ENCODE results near the gene LRP1B.

The LRP1B gene

DNA sequence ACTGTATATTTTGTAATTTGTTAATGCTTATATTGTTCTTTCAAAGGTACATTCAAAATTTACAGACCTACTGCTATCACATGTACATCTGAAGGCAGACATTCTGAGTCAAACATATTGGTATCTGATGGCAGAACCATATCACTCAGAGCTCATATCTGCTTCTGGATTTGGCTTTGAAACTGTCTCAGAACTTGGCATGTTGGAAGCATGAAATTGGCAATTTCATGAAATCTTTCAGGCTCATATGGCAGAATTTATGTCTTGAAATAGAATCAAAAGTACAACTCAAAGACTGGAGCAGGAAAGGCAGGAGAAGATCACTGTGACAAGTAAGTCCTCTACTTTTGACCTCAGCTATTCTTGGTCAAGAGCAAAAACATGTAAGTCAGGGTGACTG lies 202.3 kb downstream of the LRP1B start:
- Histone ChIP-seq H3K27me3 (replicated peaks; ENCODE audit: control insufficient read depth, insufficient read depth, low read length) (no peaks in the 10 kb centered on the region), H3K9ac (ENCODE audit: low read length) (no peak overlapping the region), H3K36me3 (ENCODE audit: control insufficient read depth, insufficient read depth, low read length, severe bottlenecking) (no peaks in the 10 kb centered on the region), H3K4me3 (ENCODE audit: low read length) (no peak overlapping the region), H3K4me1 (ENCODE audit: control insufficient read depth, insufficient read depth, low read length) (peaks cover 14% of the 10 kb centered on the region), H3K9me3 (ENCODE audit: control insufficient read depth, low read length) (no peaks in the 10 kb centered on the region)
- no peak for DNase-seq (ENCODE audit: low read depth)

- H3K36me3 ChIP-seq (ENCODE audit: control insufficient read depth, insufficient read depth, low read length, severe bottlenecking): no peaks in the 10 kb centered on the region
- H3K9ac ChIP-seq (ENCODE audit: low read length): no peak overlapping the region
- H3K27me3 ChIP-seq (replicated peaks; ENCODE audit: control insufficient read depth, insufficient read depth, low read length): no peaks in the 10 kb centered on the region
- peak; percentile 9 for DNase-seq (ENCODE audit: low read depth)
- H3K4me3 ChIP-seq (ENCODE audit: low read length): no peak overlapping the region
- H3K9me3 ChIP-seq (ENCODE audit: control insufficient read depth, low read length): no peaks in the 10 kb centered on the region
- peaks cover 14% of the 10 kb centered on the region for H3K4me1 ChIP-seq (ENCODE audit: control insufficient read depth, insufficient read depth, low read length)
These were observed 203.3 kb downstream of the LRP1B start for GRCh38 chr2:141927536-141927935.

DNA sequence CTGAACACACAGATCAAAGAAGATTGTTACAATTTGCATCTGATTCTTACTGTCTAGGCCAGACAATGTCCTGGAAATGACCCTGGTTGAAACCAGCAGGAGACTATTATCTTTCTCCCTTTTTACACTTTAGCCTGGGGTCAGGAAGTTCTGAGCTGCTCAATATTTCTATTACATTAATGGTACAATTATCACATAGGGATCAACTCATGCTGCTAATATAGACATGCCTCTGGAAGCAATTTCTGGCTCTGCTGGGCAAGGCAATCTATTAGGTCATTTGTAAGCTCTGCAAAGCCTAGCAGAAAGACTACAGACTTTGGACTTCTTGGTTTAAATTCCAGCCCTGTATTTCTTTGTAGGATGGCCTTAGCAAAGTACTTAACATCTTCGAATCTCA lies 205.3 kb downstream of the LRP1B start:
- Histone ChIP-seq H3K27me3 (replicated peaks; ENCODE audit: control insufficient read depth, insufficient read depth, low read length) (no peaks in the 10 kb centered on the region), H3K9ac (ENCODE audit: low read length) (no peak overlapping the region), H3K4me3 (ENCODE audit: low read length) (no peak overlapping the region), H3K9me3 (ENCODE audit: control insufficient read depth, low read length) (no peaks in the 10 kb centered on the region), H3K4me1 (ENCODE audit: control insufficient read depth, insufficient read depth, low read length) (peaks cover 10% of the 10 kb centered on the region), H3K36me3 (ENCODE audit: control insufficient read depth, insufficient read depth, low read length, severe bottlenecking) (no peaks in the 10 kb centered on the region)
- DNase-seq (ENCODE audit: low read depth): no peak

GRCh38 chr2:141923657-141924056 lies 207.2 kb downstream of the LRP1B start:
- Histone ChIP-seq H3K9me3 (ENCODE audit: control insufficient read depth, low read length) (no peaks in the 10 kb centered on the region), H3K27me3 (replicated peaks; ENCODE audit: control insufficient read depth, insufficient read depth, low read length) (no peaks in the 10 kb centered on the region), H3K9ac (ENCODE audit: low read length) (no peak overlapping the region), H3K36me3 (ENCODE audit: control insufficient read depth, insufficient read depth, low read length, severe bottlenecking) (no peaks in the 10 kb centered on the region), H3K4me3 (ENCODE audit: low read length) (no peak overlapping the region), H3K4me1 (ENCODE audit: control insufficient read depth, insufficient read depth, low read length) (peaks cover 3% of the 10 kb centered on the region)
- peak; percentile 6 for DNase-seq (ENCODE audit: low read depth)

GRCh38 chr2:141911485-141912066 lies 219.2 kb downstream of the LRP1B start:
- H3K4me3 ChIP-seq (ENCODE audit: low read length): no peak overlapping the region
- peak; percentile 44 for DNase-seq (ENCODE audit: low read depth)
- H3K27me3 ChIP-seq (replicated peaks; ENCODE audit: control insufficient read depth, insufficient read depth, low read length): no peaks in the 10 kb centered on the region
- H3K36me3 ChIP-seq (ENCODE audit: control insufficient read depth, insufficient read depth, low read length, severe bottlenecking): no peaks in the 10 kb centered on the region
- H3K9ac ChIP-seq (ENCODE audit: low read length): no peak overlapping the region
- peaks cover 3% of the 10 kb centered on the region for H3K9me3 ChIP-seq (ENCODE audit: control insufficient read depth, low read length)
- no peaks in the 10 kb centered on the region for H3K4me1 ChIP-seq (ENCODE audit: control insufficient read depth, insufficient read depth, low read length)

DNA sequence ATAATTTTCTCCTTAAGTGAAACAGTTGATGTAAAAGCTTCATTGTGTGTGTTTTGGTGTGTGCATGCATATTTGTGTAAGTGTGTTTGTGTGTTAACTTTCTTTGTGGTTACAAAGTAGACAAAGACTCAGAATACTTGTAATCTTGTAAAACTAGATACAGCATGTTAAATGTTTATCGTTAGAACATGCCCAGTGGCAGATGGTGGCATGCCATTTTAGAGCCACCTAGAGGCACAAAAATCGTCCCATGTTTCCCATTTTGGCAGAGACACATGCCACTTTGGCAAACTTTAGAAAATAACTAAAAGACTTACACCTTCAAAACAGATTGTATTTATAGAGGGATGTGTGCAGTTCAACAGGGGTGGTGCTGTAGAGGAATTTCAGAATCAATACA lies 224.1 kb downstream of the LRP1B start:
- Histone ChIP-seq H3K27me3 (replicated peaks; ENCODE audit: control insufficient read depth, insufficient read depth, low read length) (no peaks in the 10 kb centered on the region), H3K36me3 (ENCODE audit: control insufficient read depth, insufficient read depth, low read length, severe bottlenecking) (no peaks in the 10 kb centered on the region), H3K4me1 (ENCODE audit: control insufficient read depth, insufficient read depth, low read length) (no peaks in the 10 kb centered on the region), H3K9ac (ENCODE audit: low read length) (no peak overlapping the region), H3K9me3 (ENCODE audit: control insufficient read depth, low read length) (no peaks in the 10 kb centered on the region), H3K4me3 (ENCODE audit: low read length) (no peak overlapping the region)
- no peak for DNase-seq (ENCODE audit: low read depth)

GRCh38 chr2:141900826-141901225 lies 230.0 kb downstream of the LRP1B start:
- H3K27me3 ChIP-seq (replicated peaks; ENCODE audit: control insufficient read depth, insufficient read depth, low read length): no peaks in the 10 kb centered on the region
- H3K9me3 ChIP-seq (ENCODE audit: control insufficient read depth, low read length): no peaks in the 10 kb centered on the region

GRCh38 chr2:141899740-141900139 lies 231.1 kb downstream of the LRP1B start:
- Histone ChIP-seq H3K9ac (ENCODE audit: low read length) (no peak overlapping the region), H3K27me3 (replicated peaks; ENCODE audit: control insufficient read depth, insufficient read depth, low read length) (no peaks in the 10 kb centered on the region), H3K4me1 (ENCODE audit: control insufficient read depth, insufficient read depth, low read length) (no peaks in the 10 kb centered on the region), H3K9me3 (ENCODE audit: control insufficient read depth, low read length) (no peaks in the 10 kb centered on the region), H3K4me3 (ENCODE audit: low read length) (no peak overlapping the region), H3K36me3 (ENCODE audit: control insufficient read depth, insufficient read depth, low read length, severe bottlenecking) (no peaks in the 10 kb centered on the region)
- no peak for DNase-seq (ENCODE audit: low read depth)

More at GRCh38 chr2:141900826-141901225, 230.0 kb downstream of the LRP1B start:
- no peaks in the 10 kb centered on the region for H3K36me3 ChIP-seq (ENCODE audit: control insufficient read depth, insufficient read depth, low read length, severe bottlenecking)
- no peak for DNase-seq (ENCODE audit: low read depth)
- no peak overlapping the region for H3K4me3 ChIP-seq (ENCODE audit: low read length)
- H3K4me1 ChIP-seq (ENCODE audit: control insufficient read depth, insufficient read depth, low read length): no peaks in the 10 kb centered on the region
- H3K9ac ChIP-seq (ENCODE audit: low read length): no peak overlapping the region

DNA sequence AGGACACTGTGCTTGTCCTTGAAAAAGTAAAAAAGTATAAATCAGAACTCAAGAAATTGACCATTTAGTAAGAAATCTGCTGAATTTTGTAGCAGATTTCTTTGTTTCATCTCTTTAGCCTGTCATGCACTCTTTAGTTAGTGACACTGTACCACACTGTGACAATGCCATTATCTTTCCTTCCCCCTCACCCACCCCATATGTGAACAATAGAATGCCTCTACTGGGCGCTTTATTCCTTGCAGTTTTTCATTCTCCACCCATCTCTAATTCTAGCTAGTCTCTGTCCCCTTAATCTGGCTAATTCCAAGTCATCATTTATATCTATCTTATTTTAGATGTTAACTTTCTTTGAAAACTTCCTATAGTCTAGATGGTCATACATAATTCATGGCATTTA lies 241.0 kb downstream of the LRP1B start:
- Histone ChIP-seq H3K9me3 (ENCODE audit: control insufficient read depth, low read length) (no peaks in the 10 kb centered on the region), H3K36me3 (ENCODE audit: control insufficient read depth, insufficient read depth, low read length, severe bottlenecking) (no peaks in the 10 kb centered on the region), H3K9ac (ENCODE audit: low read length) (no peak overlapping the region), H3K4me3 (ENCODE audit: low read length) (no peak overlapping the region), H3K27me3 (replicated peaks; ENCODE audit: control insufficient read depth, insufficient read depth, low read length) (no peaks in the 10 kb centered on the region), H3K4me1 (ENCODE audit: control insufficient read depth, insufficient read depth, low read length) (no peaks in the 10 kb centered on the region)
- no peak for DNase-seq (ENCODE audit: low read depth)

- Histone ChIP-seq H3K27me3 (replicated peaks; ENCODE audit: control insufficient read depth, insufficient read depth, low read length) (no peaks in the 10 kb centered on the region), H3K9ac (ENCODE audit: low read length) (no peak overlapping the region), H3K36me3 (ENCODE audit: control insufficient read depth, insufficient read depth, low read length, severe bottlenecking) (no peaks in the 10 kb centered on the region), H3K4me3 (ENCODE audit: low read length) (no peak overlapping the region), H3K9me3 (ENCODE audit: control insufficient read depth, low read length) (no peaks in the 10 kb centered on the region), H3K4me1 (ENCODE audit: control insufficient read depth, insufficient read depth, low read length) (no peaks in the 10 kb centered on the region)
- no peak for DNase-seq (ENCODE audit: low read depth)
These were observed 241.7 kb downstream of the LRP1B start for GRCh38 chr2:141888987-141889555.

DNA sequence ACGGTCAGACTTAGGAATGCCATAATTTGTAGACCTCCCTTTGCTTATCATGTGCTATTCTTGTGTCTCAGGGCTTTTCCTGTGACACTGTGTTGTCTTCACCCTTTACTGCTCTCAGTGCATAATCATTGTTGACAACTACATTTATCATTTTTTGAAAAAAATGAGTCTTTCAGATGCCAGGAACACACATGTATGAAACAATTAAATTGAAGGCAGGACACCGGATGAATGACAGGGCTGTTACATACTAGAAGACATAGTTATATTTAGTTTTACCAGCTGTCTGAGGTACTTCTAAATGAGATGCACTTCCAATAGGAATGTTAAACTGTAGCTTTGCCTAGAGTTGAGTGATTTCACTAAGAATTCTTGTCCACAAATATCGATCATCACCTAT lies 243.5 kb downstream of the LRP1B start:
- no peaks in the 10 kb centered on the region for H3K27me3 ChIP-seq (replicated peaks; ENCODE audit: control insufficient read depth, insufficient read depth, low read length)
- H3K9me3 ChIP-seq (ENCODE audit: control insufficient read depth, low read length): no peaks in the 10 kb centered on the region
- H3K9ac ChIP-seq (ENCODE audit: low read length): no peak overlapping the region
- no peak for DNase-seq (ENCODE audit: low read depth)
- H3K4me1 ChIP-seq (ENCODE audit: control insufficient read depth, insufficient read depth, low read length): no peaks in the 10 kb centered on the region
- H3K36me3 ChIP-seq (ENCODE audit: control insufficient read depth, insufficient read depth, low read length, severe bottlenecking): no peaks in the 10 kb centered on the region
- H3K4me3 ChIP-seq (ENCODE audit: low read length): no peak overlapping the region

DNA sequence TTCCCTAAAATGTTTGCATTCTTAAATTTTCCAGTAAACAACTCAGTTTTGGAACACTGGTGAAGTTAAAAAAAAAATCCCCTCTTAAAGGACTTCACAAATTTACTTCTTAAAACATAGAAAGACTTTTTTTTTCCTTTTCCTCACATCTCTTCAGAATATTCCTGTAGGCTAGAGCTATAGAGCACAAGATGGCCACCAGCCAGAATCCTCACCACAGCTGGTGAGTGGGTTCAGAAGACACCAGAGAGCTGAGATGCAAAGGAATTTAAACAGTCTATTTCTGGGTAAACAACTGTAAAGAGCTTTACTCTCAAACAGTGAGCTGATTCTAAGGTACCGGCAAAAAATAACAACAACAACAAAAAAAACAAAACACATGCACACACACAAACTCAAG lies 252.8 kb downstream of the LRP1B start:
- Histone ChIP-seq H3K4me3 (ENCODE audit: low read length) (no peak overlapping the region), H3K27me3 (replicated peaks; ENCODE audit: control insufficient read depth, insufficient read depth, low read length) (no peaks in the 10 kb centered on the region), H3K4me1 (ENCODE audit: control insufficient read depth, insufficient read depth, low read length) (no peaks in the 10 kb centered on the region), H3K9ac (ENCODE audit: low read length) (no peak overlapping the region), H3K9me3 (ENCODE audit: control insufficient read depth, low read length) (peaks cover under 1% of the 10 kb centered on the region), H3K36me3 (ENCODE audit: control insufficient read depth, insufficient read depth, low read length, severe bottlenecking) (no peaks in the 10 kb centered on the region)
- DNase-seq (ENCODE audit: low read depth): no peak
